ENCODE results near the gene HMGB1. TPM values are rescaled to one million over a fixed set of nuclear protein-coding genes. Genes with fewer than 3 reads are reported as not detected.

The HMGB1 gene
- total and polyA plus RNA-seq, 2 of the 13 experiments (the other 11 are each of a cell fraction or from before 2014, with no cell fraction given) = 115 to 584 TPM

GRCh38 chr13:30465593-30466357 is at the start of gene HMGB1 (continued):
- TF ChIP-seq HDAC1 (CRISPR knock-in tag; IDR thresholded peaks at IDR 0.05) (peak; percentile 99), ZNF496 (CRISPR knock-in tag; IDR thresholded peaks at IDR 0.05; ENCODE audit: insufficient replicate concordance) (no peak), ZNF772 (CRISPR knock-in tag; IDR thresholded peaks at IDR 0.05) (no peak), ZNF891 (CRISPR knock-in tag; IDR thresholded peaks at IDR 0.05) (peak; percentile 64; the same call in 1 of the 2 replicates), AHDC1 (CRISPR knock-in tag; IDR thresholded peaks at IDR 0.05; ENCODE audit: borderline replicate concordance) (no peak), PATZ1 (CRISPR knock-in tag; IDR thresholded peaks at IDR 0.05) (no peak), MATR3 (CRISPR knock-in tag; IDR thresholded peaks at IDR 0.05) (no peak), GFI1 (CRISPR knock-in tag; IDR thresholded peaks at IDR 0.05; ENCODE audit: borderline replicate concordance) (no peak), CC2D1A (CRISPR knock-in tag; IDR thresholded peaks at IDR 0.05) (no peak), TFDP1 (CRISPR knock-in tag; IDR thresholded peaks at IDR 0.05; ENCODE audit: borderline replicate concordance) (peak; percentile 99), SMAD9 (CRISPR knock-in tag; IDR thresholded peaks at IDR 0.05) (no peak), ZNF543 (CRISPR knock-in tag; IDR thresholded peaks at IDR 0.05) (peak; percentile 68; the same call in 1 of the 2 replicates), HHEX (CRISPR knock-in tag; IDR thresholded peaks at IDR 0.05) (no peak), MLLT10 (CRISPR knock-in tag; IDR thresholded peaks at IDR 0.05) (no peak), KLF16 (CRISPR knock-in tag; IDR thresholded peaks at IDR 0.05) (no peak), TAF1 (CRISPR knock-in tag; IDR thresholded peaks at IDR 0.05) (peak; percentile 70), ZHX1 (CRISPR knock-in tag; IDR thresholded peaks at IDR 0.05; ENCODE audit: low read depth) (peak; percentile 71; the same call in 1 of the 2 replicates), GLI4 (CRISPR knock-in tag; IDR thresholded peaks at IDR 0.05; ENCODE audit: borderline replicate concordance) (no peak)

All from HepG2 (cell line).